GM18868 (cell line): ENCODE results near the gene LONP1.
"Not testable (repeated sequence)": the region's sequence is repeated elsewhere in the genome, so short reads cannot be mapped to it uniquely, and the experiment has no call there.

Experiments
- ATAC-seq: cut with Tn5 transposase; IDR thresholded peaks from one replicate; pipeline ENCODE4 v1.9.1; 2021; ENCODE audit warnings: mild to moderate bottlenecking, moderate library complexity; ENCODE audit not compliant: unreplicated experiment

LONP1 gene, protein sequence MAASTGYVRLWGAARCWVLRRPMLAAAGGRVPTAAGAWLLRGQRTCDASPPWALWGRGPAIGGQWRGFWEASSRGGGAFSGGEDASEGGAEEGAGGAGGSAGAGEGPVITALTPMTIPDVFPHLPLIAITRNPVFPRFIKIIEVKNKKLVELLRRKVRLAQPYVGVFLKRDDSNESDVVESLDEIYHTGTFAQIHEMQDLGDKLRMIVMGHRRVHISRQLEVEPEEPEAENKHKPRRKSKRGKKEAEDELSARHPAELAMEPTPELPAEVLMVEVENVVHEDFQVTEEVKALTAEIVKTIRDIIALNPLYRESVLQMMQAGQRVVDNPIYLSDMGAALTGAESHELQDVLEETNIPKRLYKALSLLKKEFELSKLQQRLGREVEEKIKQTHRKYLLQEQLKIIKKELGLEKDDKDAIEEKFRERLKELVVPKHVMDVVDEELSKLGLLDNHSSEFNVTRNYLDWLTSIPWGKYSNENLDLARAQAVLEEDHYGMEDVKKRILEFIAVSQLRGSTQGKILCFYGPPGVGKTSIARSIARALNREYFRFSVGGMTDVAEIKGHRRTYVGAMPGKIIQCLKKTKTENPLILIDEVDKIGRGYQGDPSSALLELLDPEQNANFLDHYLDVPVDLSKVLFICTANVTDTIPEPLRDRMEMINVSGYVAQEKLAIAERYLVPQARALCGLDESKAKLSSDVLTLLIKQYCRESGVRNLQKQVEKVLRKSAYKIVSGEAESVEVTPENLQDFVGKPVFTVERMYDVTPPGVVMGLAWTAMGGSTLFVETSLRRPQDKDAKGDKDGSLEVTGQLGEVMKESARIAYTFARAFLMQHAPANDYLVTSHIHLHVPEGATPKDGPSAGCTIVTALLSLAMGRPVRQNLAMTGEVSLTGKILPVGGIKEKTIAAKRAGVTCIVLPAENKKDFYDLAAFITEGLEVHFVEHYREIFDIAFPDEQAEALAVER

GRCh38 chr19:5719961-5720790 lies at the start of gene LONP1, which contains the start of gene CATSPERD:
Gene LONP1, minus strand, starts transcription at chr19:5720146. Its CDS starts 14 bp downstream, at chr19:5720132.
Gene CATSPERD, plus strand, starts transcription at chr19:5720637. Its CDS starts 101 bp downstream, at chr19:5720738.
- ATAC-seq, result peak; percentile 86

DNA sequence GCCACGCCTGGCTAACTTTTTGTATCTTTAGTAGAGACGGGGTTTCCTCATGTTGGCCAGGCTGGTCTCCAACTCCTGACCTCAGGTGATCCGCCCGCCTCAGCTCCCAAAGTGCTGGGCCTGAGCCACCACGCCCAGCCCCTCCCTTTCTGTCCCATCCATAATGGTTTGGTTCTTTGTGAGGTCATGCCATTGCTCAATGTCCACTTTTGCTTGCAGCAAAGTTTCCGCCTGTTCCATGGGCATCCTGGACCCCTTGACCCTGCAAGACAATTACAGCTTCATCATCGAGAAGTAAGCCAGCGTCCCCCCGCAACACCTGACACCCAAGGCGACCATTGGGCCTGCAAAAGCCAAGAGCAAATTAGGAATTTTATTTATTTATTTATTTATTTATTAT lies 48.0 kb upstream of the LONP1 start:
- no peak for ATAC-seq

- ATAC-seq, result no peak
Measured at GRCh38 chr19:5765220-5765619, 45.3 kb upstream of the LONP1 start.

DNA sequence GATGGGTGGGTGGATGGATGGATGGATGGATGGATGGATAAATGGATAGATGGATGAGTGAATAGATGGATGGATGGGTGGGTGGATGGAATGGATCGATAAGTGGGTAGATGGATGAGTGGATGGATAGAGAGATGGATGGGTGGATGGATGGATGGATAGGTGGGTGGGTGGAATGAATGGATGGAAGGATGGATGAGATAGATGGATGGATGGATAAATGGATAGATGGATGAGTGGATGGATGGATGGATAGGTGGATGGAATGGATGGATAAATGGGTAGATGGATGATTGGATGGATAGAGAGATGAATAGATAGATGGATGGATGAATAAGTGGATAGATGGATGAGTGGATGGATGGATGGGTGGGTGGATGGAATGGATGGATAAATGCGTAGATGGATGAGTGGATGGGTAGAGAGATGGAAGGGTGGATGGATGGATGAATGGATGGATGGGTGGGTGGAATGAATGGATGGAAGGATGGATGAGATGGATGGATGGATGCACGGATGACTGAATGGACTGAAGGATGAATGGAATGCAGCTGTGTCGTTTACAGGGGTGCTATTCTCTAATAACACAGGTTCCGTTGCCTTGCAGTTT lies 42.8 kb upstream of the LONP1 start:
- no peak for ATAC-seq

GRCh38 chr19:5753743-5754142 lies 33.8 kb upstream of the LONP1 start:
- ATAC-seq, result no peak

- ATAC-seq, result no peak
Measured at GRCh38 chr19:5751709-5752108, 31.8 kb upstream of the LONP1 start.

GRCh38 chr19:5749505-5749904 lies 29.6 kb upstream of the LONP1 start:
- ATAC-seq, result no peak

DNA sequence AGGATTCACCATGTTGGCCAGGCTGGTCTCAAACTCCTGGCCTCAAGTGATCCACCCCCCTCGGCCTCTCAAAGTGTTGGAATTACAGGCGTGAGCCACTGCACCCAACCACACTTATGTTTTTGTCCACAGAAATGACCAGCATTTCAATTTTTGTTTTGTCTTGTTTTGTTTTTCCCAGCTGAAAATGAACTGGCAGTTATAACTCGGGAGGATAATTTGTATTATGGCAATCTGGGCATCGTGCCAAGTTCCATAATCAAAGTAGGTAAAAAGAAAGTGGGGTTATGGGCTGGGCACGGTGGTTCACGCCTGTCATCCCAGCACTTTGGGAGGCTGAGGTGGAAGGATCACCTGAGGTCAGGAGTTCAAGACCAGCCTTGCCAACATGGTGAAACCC lies 29.0 kb upstream of the LONP1 start:
- ATAC-seq, result not testable (repeated sequence)

DNA sequence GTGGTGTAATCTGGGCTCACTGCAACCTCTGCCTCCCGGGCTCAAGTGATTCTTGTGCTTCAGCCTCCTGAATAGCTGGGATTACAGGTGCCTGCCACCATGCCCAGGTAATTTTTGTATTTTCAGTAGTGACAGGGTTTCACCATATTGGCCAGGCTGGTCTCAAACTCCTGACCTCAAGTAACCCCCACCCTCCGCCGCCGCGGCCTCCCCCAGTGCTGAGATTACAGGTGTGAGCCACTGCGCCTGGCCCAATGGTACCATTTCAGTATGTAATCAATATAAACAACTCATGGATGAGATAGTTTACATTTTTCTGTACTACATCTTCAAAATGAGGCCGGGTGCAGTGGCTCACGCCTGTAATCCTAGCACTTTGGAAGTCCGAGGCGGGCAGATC lies 25.1 kb upstream of the LONP1 start:
- ATAC-seq, result not testable (repeated sequence)

DNA sequence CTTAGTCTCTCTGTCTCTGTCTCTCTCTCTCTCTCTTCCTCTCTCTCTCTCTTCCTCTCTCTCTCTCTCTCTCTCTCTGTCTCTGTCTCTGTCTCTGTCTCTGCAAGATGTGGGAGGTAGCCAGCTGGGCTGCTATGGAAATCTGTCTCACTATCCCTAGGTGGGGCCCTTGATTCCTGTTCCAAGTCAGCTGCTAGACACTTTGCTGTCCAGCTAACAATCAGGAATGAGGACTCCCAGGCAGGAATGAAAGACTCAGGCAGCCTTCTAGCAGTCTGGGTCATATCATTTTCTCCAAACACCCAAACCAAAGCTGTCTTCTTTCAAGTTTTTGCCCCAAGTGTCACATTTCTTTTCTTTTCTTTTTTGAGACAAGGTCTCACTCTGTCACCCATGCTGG lies 23.7 kb upstream of the LONP1 start:
- ATAC-seq, result no peak

DNA sequence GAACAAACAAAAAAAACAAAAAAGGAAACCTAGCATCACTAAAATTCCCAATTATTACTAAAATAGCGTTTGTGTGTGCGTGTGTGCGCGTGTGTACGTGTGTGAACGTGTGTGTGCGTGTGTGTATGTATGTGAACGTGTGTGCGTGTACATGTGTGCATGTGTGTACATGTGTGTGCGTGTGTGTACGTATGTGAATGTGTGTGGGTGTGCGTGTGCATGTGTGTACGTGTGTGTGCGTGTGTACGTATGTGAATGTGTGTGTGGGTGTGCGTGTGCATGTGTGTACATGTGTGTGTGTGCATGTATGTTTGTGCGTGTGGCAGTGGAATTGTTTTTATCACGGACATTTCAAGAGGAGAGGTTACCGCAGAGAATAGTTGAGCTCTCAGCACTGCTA lies 22.1 kb upstream of the LONP1 start:
- ATAC-seq, result no peak

GRCh38 chr19:5738423-5738822 lies 18.5 kb upstream of the LONP1 start:
- no peak for ATAC-seq

GRCh38 chr19:5733172-5733571 lies 13.2 kb upstream of the LONP1 start:
- not testable (repeated sequence) for ATAC-seq

GRCh38 chr19:5727453-5728050 lies 7.6 kb upstream of the LONP1 start:
- no peak for ATAC-seq

GRCh38 chr19:5719274-5719960 lies 529 bp downstream of the LONP1 start:
- ATAC-seq, result no peak

DNA sequence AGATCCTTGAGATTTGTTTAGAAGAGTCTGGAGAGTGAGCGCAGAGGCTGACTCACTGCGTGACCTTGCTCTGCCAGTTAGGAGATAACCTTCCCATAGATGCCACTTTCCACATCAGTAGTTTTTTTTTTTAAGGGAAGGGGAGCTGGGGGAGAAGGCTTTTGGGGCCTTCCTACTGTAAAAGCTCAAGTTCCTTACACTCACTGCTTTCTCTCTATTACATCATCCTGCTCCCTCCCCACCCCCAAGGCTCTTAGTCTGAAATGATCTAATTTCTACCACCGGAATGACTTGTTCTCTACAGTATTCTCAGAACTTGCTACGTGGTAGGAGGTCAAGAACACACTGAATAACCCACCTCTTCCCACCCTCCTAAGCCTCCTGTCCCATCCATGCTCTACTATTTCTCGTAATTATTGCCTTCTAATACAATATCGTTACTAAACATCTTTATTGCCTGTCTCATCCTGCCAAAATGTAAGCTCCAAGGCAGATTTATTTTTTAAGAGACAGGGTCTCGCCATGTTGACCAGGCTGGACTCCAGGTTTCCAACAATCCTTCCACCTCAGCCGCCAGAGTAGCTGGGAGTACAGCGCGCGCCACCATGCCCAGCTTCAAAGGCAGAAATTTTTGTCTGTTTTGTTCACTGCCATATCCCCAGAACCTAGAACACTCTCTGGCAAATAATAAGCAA lies 1.2 kb downstream of the LONP1 start:
- no peak for ATAC-seq

- ATAC-seq, result no peak
Measured at GRCh38 chr19:5718037-5718578, 1.8 kb downstream of the LONP1 start.

DNA sequence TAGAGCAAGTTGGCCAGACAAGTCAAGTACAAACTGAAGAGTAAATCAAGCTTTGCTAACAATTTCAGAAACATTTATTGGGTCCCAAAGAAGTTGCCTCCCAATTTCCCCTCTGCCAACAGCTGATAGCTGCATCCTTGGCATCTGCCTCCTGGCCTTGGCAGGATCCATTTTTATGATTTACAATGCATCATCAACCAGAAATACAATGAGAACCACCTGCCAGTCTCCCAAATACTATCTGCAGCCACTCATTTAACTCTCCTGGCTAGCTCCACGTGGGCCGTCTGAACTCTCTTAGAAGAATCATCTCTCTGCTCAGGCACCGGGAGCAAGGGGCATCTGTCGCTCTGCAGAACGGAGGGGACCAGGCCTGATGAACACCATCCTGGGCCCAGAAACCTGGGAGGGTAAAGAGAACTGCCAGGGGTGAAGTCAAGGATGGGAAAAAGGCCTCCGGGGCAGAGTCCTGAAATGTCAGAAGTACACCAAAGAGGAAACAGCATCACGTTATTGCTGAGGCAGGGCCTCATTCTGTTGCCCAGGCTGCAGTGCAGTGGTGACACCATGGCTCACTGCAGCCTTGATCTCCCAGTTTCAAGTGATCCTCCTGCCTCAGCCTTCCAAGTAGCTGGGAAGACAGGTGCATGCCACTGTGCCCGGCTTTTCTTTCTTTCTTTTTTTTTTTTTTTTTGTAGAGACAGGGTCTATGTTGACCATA lies 2.6 kb downstream of the LONP1 start:
- ATAC-seq, result no peak
